ENCODE measurements around the gene H2BW2. TPM values are rescaled to one million over a fixed set of nuclear protein-coding genes. Genes with fewer than 3 reads are reported as not detected.
"Not testable (repeated sequence)": the region's sequence is repeated elsewhere in the genome, so short reads cannot be mapped to it uniquely, and the experiment has no call there.

The H2BW2 gene
- total RNA-seq, 2 experiments from 2014 or later, result not detected

GRCh38 chrX:104041003-104041402 lies 1.2 kb downstream of the H2BW2 start:
- no peaks in the 10 kb centered on the region for H3K9me3 Mint-ChIP-seq
- no peak for DNase-seq
- ChIA-PET POLR2A (no interaction called here), CTCF (no interaction called here)
- ATAC-seq (ENCODE audit: poor library complexity), result no peak
- intact Hi-C loops (cut with DNase I, micrococcal nuclease), result no loop called here
- TF ChIP-seq CTCF (IDR thresholded peaks at IDR 0.05), result no peak
- Histone ChIP-seq H3K27ac (ENCODE audit: low read depth in 1 of 2, low read length in 2 of 2) (no peak overlapping the region), H3K4me1 (ENCODE audit: insufficient read depth, low read length) (no peaks in the 10 kb centered on the region), H3K4me3 (ENCODE audit: low read length) (no peak overlapping the region), H3K27me3 (ENCODE audit: control insufficient read depth in 1 of 2, insufficient read depth in 2 of 2, low read length in 2 of 2) (peaks cover 0 to 3% of the 10 kb centered on the region in 2 experiments), H3K9me3 (ENCODE audit: control insufficient read depth in 1 of 2, insufficient read depth in 1 of 2, low read length in 2 of 2) (no peaks in the 10 kb centered on the region), H3K36me3 (ENCODE audit: insufficient read depth, low read length) (no peaks in the 10 kb centered on the region)
- H3K36me3 Mint-ChIP-seq (ENCODE audit: low read depth), result no peaks in the 10 kb centered on the region
- H3K27ac Mint-ChIP-seq, result no peak overlapping the region
- no peak overlapping the region for H3K4me3 Mint-ChIP-seq
- H3K4me1 Mint-ChIP-seq (ENCODE audit: low read depth), result no peaks in the 10 kb centered on the region
- peaks cover 36% of the 10 kb centered on the region for H3K27me3 Mint-ChIP-seq

- CTCF ChIA-PET, result no interaction called here
- Mint-ChIP-seq H3K4me1 (ENCODE audit: low read depth) (no peaks in the 10 kb centered on the region), H3K4me3 (no peak overlapping the region), H3K27ac (no peak overlapping the region), H3K27me3 (peaks cover 12% of the 10 kb centered on the region), H3K9me3 (no peaks in the 10 kb centered on the region), H3K36me3 (ENCODE audit: low read depth) (no peaks in the 10 kb centered on the region)
- no peaks in the 10 kb centered on the region for H3K27me3 ChIP-seq (ENCODE audit: control insufficient read depth in 1 of 2, insufficient read depth in 2 of 2, low read length in 2 of 2)
- no peak overlapping the region for H3K27ac ChIP-seq (ENCODE audit: low read depth in 1 of 2, low read length in 2 of 2)
- ATAC-seq (ENCODE audit: poor library complexity) (no peak), DNase-seq (no peak)
- POLR2A ChIA-PET, result no interaction called here
- no peak for TF ChIP-seq CTCF (IDR thresholded peaks at IDR 0.05)
- no peaks in the 10 kb centered on the region for H3K4me1 ChIP-seq (ENCODE audit: insufficient read depth, low read length)
- intact Hi-C loops (cut with DNase I, micrococcal nuclease), result no loop called here
- H3K9me3 ChIP-seq (ENCODE audit: control insufficient read depth in 1 of 2, insufficient read depth in 1 of 2, low read length in 2 of 2), result no peaks in the 10 kb centered on the region
- H3K36me3 ChIP-seq (ENCODE audit: insufficient read depth, low read length), result no peaks in the 10 kb centered on the region
- no peak overlapping the region for H3K4me3 ChIP-seq (ENCODE audit: low read length)
Measured at GRCh38 chrX:104045642-104046041, 5.9 kb downstream of the H2BW2 start.

- H3K4me1 Mint-ChIP-seq (ENCODE audit: low read depth), result no peaks in the 10 kb centered on the region
- Histone ChIP-seq H3K4me1 (ENCODE audit: insufficient read depth, low read length) (no peaks in the 10 kb centered on the region), H3K36me3 (ENCODE audit: insufficient read depth, low read length) (no peaks in the 10 kb centered on the region), H3K27ac (ENCODE audit: low read depth in 1 of 2, low read length in 2 of 2) (no peak overlapping the region), H3K4me3 (ENCODE audit: low read length) (no peak overlapping the region), H3K9me3 (ENCODE audit: control insufficient read depth in 1 of 2, insufficient read depth in 1 of 2, low read length in 2 of 2) (no peaks in the 10 kb centered on the region), H3K27me3 (ENCODE audit: control insufficient read depth in 1 of 2, insufficient read depth in 2 of 2, low read length in 2 of 2) (no peaks in the 10 kb centered on the region)
- ATAC-seq (ENCODE audit: poor library complexity), result no peak
- H3K4me3 Mint-ChIP-seq, result no peak overlapping the region
- H3K36me3 Mint-ChIP-seq (ENCODE audit: low read depth), result no peaks in the 10 kb centered on the region
- DNase-seq, result no peak
- ChIA-PET POLR2A (no interaction called here), CTCF (no interaction called here)
- H3K9me3 Mint-ChIP-seq, result no peaks in the 10 kb centered on the region
- H3K27ac Mint-ChIP-seq, result no peak overlapping the region
- peaks cover 12% of the 10 kb centered on the region for H3K27me3 Mint-ChIP-seq
- intact Hi-C loops (cut with DNase I, micrococcal nuclease), result no loop called here
- no peak for TF ChIP-seq CTCF (IDR thresholded peaks at IDR 0.05)
Measured at GRCh38 chrX:104047171-104047570, 7.4 kb downstream of the H2BW2 start.

GRCh38 chrX:104054956-104055355 lies 15.2 kb downstream of the H2BW2 start:
- H3K27me3 ChIP-seq (ENCODE audit: control insufficient read depth in 1 of 2, insufficient read depth in 2 of 2, low read length in 2 of 2); H3K27me3 Mint-ChIP-seq; H3K4me3 ChIP-seq (ENCODE audit: low read length); H3K27ac ChIP-seq (ENCODE audit: low read depth in 1 of 2, low read length in 2 of 2); H3K36me3 Mint-ChIP-seq (ENCODE audit: low read depth); H3K4me3 Mint-ChIP-seq; DNase-seq; H3K9me3 Mint-ChIP-seq; H3K9me3 ChIP-seq (ENCODE audit: control insufficient read depth in 1 of 2, insufficient read depth in 1 of 2, low read length in 2 of 2); CTCF ChIA-PET; intact Hi-C loops (cut with DNase I, micrococcal nuclease); H3K4me1 ChIP-seq (ENCODE audit: insufficient read depth, low read length); H3K27ac Mint-ChIP-seq; POLR2A ChIA-PET; H3K36me3 ChIP-seq (ENCODE audit: insufficient read depth, low read length); ATAC-seq (ENCODE audit: poor library complexity); H3K4me1 Mint-ChIP-seq (ENCODE audit: low read depth): not testable (repeated sequence)

- H3K9me3 Mint-ChIP-seq; H3K27me3 Mint-ChIP-seq; H3K27ac ChIP-seq (ENCODE audit: low read depth in 1 of 2, low read length in 2 of 2); CTCF ChIA-PET; H3K36me3 ChIP-seq (ENCODE audit: insufficient read depth, low read length); H3K4me3 ChIP-seq (ENCODE audit: low read length); H3K36me3 Mint-ChIP-seq (ENCODE audit: low read depth); H3K4me3 Mint-ChIP-seq; H3K27me3 ChIP-seq (ENCODE audit: control insufficient read depth in 1 of 2, insufficient read depth in 2 of 2, low read length in 2 of 2); ATAC-seq (ENCODE audit: poor library complexity); POLR2A ChIA-PET; H3K4me1 Mint-ChIP-seq (ENCODE audit: low read depth); intact Hi-C loops (cut with DNase I, micrococcal nuclease); H3K9me3 ChIP-seq (ENCODE audit: control insufficient read depth in 1 of 2, insufficient read depth in 1 of 2, low read length in 2 of 2); H3K4me1 ChIP-seq (ENCODE audit: insufficient read depth, low read length); H3K27ac Mint-ChIP-seq; DNase-seq: not testable (repeated sequence)
Measured at GRCh38 chrX:104062636-104063035, 22.9 kb downstream of the H2BW2 start.
